ENCODE results near the gene ZNF711. TPM values are rescaled to one million over a fixed set of nuclear protein-coding genes. Genes with fewer than 3 reads are reported as not detected.

ZNF711 gene
- 34.7 and 55.4 TPM in 2 replicates for total RNA-seq (ENCODE audit: low replicate concordance)

- peaks cover 13% of the 10 kb centered on the region for H4K20me1 ChIP-seq (ENCODE audit: low read depth)
- no peaks in the 10 kb centered on the region for H3K9me3 ChIP-seq (ENCODE audit: low read depth)
- Mint-ChIP-seq H3K4me1 (peaks cover 10% of the 10 kb centered on the region), H3K36me3 (peaks cover 6% of the 10 kb centered on the region), H3K4me3 (peak within 1 kb of the TSS; percentile 98), H3K27ac (peak within 1 kb of the TSS; percentile 99), H3K27me3 (ENCODE audit: insufficient read depth, low read depth) (no peaks in the 10 kb centered on the region), H3K9me3 (peaks cover 3% of the 10 kb centered on the region)
- H3K27ac ChIP-seq, result peak within 1 kb of the TSS; percentile 89
- H3K9ac ChIP-seq, result peak within 1 kb of the TSS; percentile 95
- H3K79me2 ChIP-seq (ENCODE audit: low read depth), result peaks cover 44% of the 10 kb centered on the region
- no peaks in the 10 kb centered on the region for H3F3A ChIP-seq (ENCODE audit: low read depth)
- peak; percentile 87 for DNase-seq (ENCODE audit: low spot score)
- peaks cover 12% of the 10 kb centered on the region for H3K27me3 ChIP-seq
- H3K4me2 ChIP-seq, result peak within 1 kb of the TSS; percentile 82
- TF ChIP-seq CTCF (IDR thresholded peaks at IDR 0.05), result no peak
- TF ChIP-seq EZH2 (IDR thresholded peaks at IDR 0.05), result no peak
- no peak for TF ChIP-seq EZH2phosphoT487 (IDR thresholded peaks at IDR 0.05)
- H2AFZ ChIP-seq (replicated peaks), result peak within 1 kb of the TSS; percentile 86
- peaks cover 6% of the 10 kb centered on the region for H3K4me1 ChIP-seq
- H3K4me3 ChIP-seq, result peak within 1 kb of the TSS; percentile 72
- H3K36me3 ChIP-seq, result peaks cover 4% of the 10 kb centered on the region
Measured at GRCh38 chrX:85243761-85244449, at the start of gene ZNF711, which contains the start of gene SATL1. Gene ZNF711, plus strand, starts transcription at chrX:85243991. Its CDS starts 3,582 bp downstream, at chrX:85247573. Gene SATL1, minus strand, starts transcription at chrX:85243779. Its CDS starts 134,811 bp downstream, at chrX:85108968.

- Histone ChIP-seq H3K4me2 (no peak overlapping the region), H3K4me1 (no peaks in the 10 kb centered on the region), H3F3A (ENCODE audit: low read depth) (no peaks in the 10 kb centered on the region), H3K79me2 (ENCODE audit: low read depth) (no peaks in the 10 kb centered on the region), H3K27me3 (no peaks in the 10 kb centered on the region), H3K9me3 (ENCODE audit: low read depth) (no peaks in the 10 kb centered on the region), H3K27ac (no peak overlapping the region), H4K20me1 (ENCODE audit: low read depth) (no peaks in the 10 kb centered on the region), H3K4me3 (no peak overlapping the region), H2AFZ (replicated peaks) (no peak overlapping the region), H3K9ac (no peak overlapping the region), H3K36me3 (no peaks in the 10 kb centered on the region)
- no peak for DNase-seq (ENCODE audit: low spot score)
- peaks cover 7% of the 10 kb centered on the region for H3K9me3 Mint-ChIP-seq
- no peaks in the 10 kb centered on the region for H3K4me1 Mint-ChIP-seq
- TF ChIP-seq EZH2 (IDR thresholded peaks at IDR 0.05) (no peak), CTCF (IDR thresholded peaks at IDR 0.05) (no peak), EZH2phosphoT487 (IDR thresholded peaks at IDR 0.05) (no peak)
- H3K27ac Mint-ChIP-seq, result no peak overlapping the region
- H3K4me3 Mint-ChIP-seq, result no peak overlapping the region
- H3K36me3 Mint-ChIP-seq, result no peaks in the 10 kb centered on the region
- H3K27me3 Mint-ChIP-seq (ENCODE audit: insufficient read depth, low read depth), result no peaks in the 10 kb centered on the region
Measured at GRCh38 chrX:85196319-85196718, 47.5 kb upstream of the ZNF711 start.

- H3K9ac ChIP-seq, result no peak overlapping the region
- no peaks in the 10 kb centered on the region for H4K20me1 ChIP-seq (ENCODE audit: low read depth)
- no peak overlapping the region for H3K4me2 ChIP-seq
- no peaks in the 10 kb centered on the region for H3K4me1 Mint-ChIP-seq
- H2AFZ ChIP-seq (replicated peaks), result no peak overlapping the region
- no peak overlapping the region for H3K4me3 ChIP-seq
- no peaks in the 10 kb centered on the region for H3K9me3 Mint-ChIP-seq
- no peak for DNase-seq (ENCODE audit: low spot score)
- H3K79me2 ChIP-seq (ENCODE audit: low read depth), result no peaks in the 10 kb centered on the region
- H3K9me3 ChIP-seq (ENCODE audit: low read depth), result no peaks in the 10 kb centered on the region
- H3K27ac Mint-ChIP-seq, result no peak overlapping the region
- no peak overlapping the region for H3K27ac ChIP-seq
- no peaks in the 10 kb centered on the region for H3F3A ChIP-seq (ENCODE audit: low read depth)
- no peaks in the 10 kb centered on the region for H3K36me3 Mint-ChIP-seq
- H3K36me3 ChIP-seq, result no peaks in the 10 kb centered on the region
- H3K4me3 Mint-ChIP-seq, result no peak overlapping the region
- TF ChIP-seq EZH2phosphoT487 (IDR thresholded peaks at IDR 0.05) (no peak), CTCF (IDR thresholded peaks at IDR 0.05) (no peak)
- no peaks in the 10 kb centered on the region for H3K27me3 ChIP-seq
- no peaks in the 10 kb centered on the region for H3K4me1 ChIP-seq
- peaks cover 5% of the 10 kb centered on the region for H3K27me3 Mint-ChIP-seq (ENCODE audit: insufficient read depth, low read depth)
Measured at GRCh38 chrX:85203461-85203970, 40.3 kb upstream of the ZNF711 start.

Data from neural progenitor cell (in vitro differentiated cells).